Activated CD4-positive, alpha-beta T cell treated with anti-CD3 and anti-CD28 coated beads, Interleukin-2, amount 10 ng/mL, durations not matched to agents 7 days and 5 days (primary cell): ENCODE results near the gene VWF. TPM values are rescaled to one million over a fixed set of nuclear protein-coding genes. Genes with fewer than 3 reads are reported as not detected.

Experiments used
- CTCF ChIA-PET: fragments of 350-600 bp; sonication (Branson Sonifier 250); formaldehyde crosslinking; loops from one replicate; lab custom pipeline; 2021; ENCODE audit warnings: antibody characterized with exemption; lab: Charles Lee
- POLR2A ChIA-PET: fragments of 350-600 bp; sonication (Branson Sonifier 250); formaldehyde crosslinking; loops from one replicate; lab custom pipeline; 2021; ENCODE audit warnings: antibody characterized with exemption; lab: Charles Lee
- DNase-seq: peaks from one replicate; pipeline ENCODE4 v3.0.0-alpha.2; 2020
- H3K27ac Mint-ChIP-seq: one replicate; pipeline ENCODE4 v1.8.0; 2021; ENCODE audit warnings: mild to moderate bottlenecking, moderate library complexity, mixed read lengths
- H3K27me3 Mint-ChIP-seq: one replicate; pipeline ENCODE4 v1.8.0; 2021; ENCODE audit warnings: mixed read lengths
- H3K36me3 Mint-ChIP-seq: one replicate; pipeline ENCODE4 v1.8.0; 2021; ENCODE audit warnings: low read depth, mixed read lengths
- H3K4me1 Mint-ChIP-seq: one replicate; pipeline ENCODE4 v1.8.0; 2021; ENCODE audit warnings: mixed read lengths
- H3K4me3 Mint-ChIP-seq: one replicate; pipeline ENCODE4 v1.8.0; 2021; ENCODE audit warnings: mild to moderate bottlenecking, moderate library complexity, mixed read lengths
- H3K9me3 Mint-ChIP-seq: one replicate; pipeline ENCODE4 v1.8.0; 2021; ENCODE audit warnings: mixed read lengths
- total RNA-seq, 2 experiments: library from RNA; stranded (reverse); gene quantifications; one replicate each; pipeline ENCODE4 v1.2.3, GENCODE V29; 2021

Gene VWF
- total RNA-seq, 2 experiments from 2014 or later, result not detected

- H3K36me3 Mint-ChIP-seq, result no peaks in the 10 kb centered on the region
- POLR2A ChIA-PET, result no interaction called here
- H3K4me3 Mint-ChIP-seq, result no peak overlapping the region
- H3K4me1 Mint-ChIP-seq, result no peaks in the 10 kb centered on the region
- CTCF ChIA-PET, result interaction anchor here (1.8 kb wide), 1 partner anchor 68 kb away, joined by 5 read pairs; no protein-coding TSS in a partner anchor
- no peaks in the 10 kb centered on the region for H3K9me3 Mint-ChIP-seq
- no peak for DNase-seq
- H3K27me3 Mint-ChIP-seq, result peaks cover 5% of the 10 kb centered on the region
- no peak overlapping the region for H3K27ac Mint-ChIP-seq
Observed at GRCh38 chr12:5969156-5969973, 155.1 kb downstream of the VWF start.

- Mint-ChIP-seq H3K36me3 (no peaks in the 10 kb centered on the region), H3K9me3 (no peaks in the 10 kb centered on the region), H3K27me3 (peaks cover 5% of the 10 kb centered on the region), H3K4me3 (no peak overlapping the region), H3K27ac (no peak overlapping the region), H3K4me1 (no peaks in the 10 kb centered on the region)
- ChIA-PET CTCF (no interaction called here), POLR2A (no interaction called here)
- no peak for DNase-seq
Observed at GRCh38 chr12:5967645-5968415, 156.6 kb downstream of the VWF start.

GRCh38 chr12:5966486-5967095, 157.9 kb downstream of the VWF start:
- POLR2A ChIA-PET, result no interaction called here
- DNase-seq, result no peak
- Mint-ChIP-seq H3K4me1 (no peaks in the 10 kb centered on the region), H3K27ac (no peak overlapping the region), H3K9me3 (no peaks in the 10 kb centered on the region), H3K4me3 (no peak overlapping the region), H3K27me3 (peaks cover 5% of the 10 kb centered on the region), H3K36me3 (no peaks in the 10 kb centered on the region)
- CTCF ChIA-PET, result interaction anchor here (0.7 to 0.9 kb wide), 2 partner anchors 14 to 71 kb away, joined by 4 to 5 read pairs; no protein-coding TSS in a partner anchor

DNA sequence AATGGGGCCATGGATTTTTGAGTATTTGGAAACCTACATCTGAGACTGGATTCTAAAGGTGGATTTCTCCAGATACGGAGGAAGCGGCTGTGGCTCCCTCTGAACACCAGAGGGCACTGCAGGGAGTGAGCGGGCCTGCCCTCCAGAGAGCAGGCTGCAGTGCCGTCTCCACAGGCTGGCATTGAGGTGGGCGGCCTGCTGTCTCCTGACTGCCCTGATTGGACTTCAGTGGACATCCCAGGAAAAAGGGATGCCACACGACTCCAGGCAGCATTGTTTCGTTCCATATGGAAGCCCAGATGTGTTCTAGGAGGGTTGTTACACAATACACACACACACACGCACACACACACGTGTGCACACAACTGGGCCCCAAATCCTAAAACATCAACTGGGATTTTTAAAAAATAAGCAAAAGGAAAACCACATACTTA, 158.5 kb downstream of the VWF start:
- peaks cover 5% of the 10 kb centered on the region for H3K27me3 Mint-ChIP-seq
- no peaks in the 10 kb centered on the region for H3K36me3 Mint-ChIP-seq
- no peaks in the 10 kb centered on the region for H3K9me3 Mint-ChIP-seq
- peak; percentile 49 for DNase-seq
- H3K27ac Mint-ChIP-seq, result no peak overlapping the region
- no peak overlapping the region for H3K4me3 Mint-ChIP-seq
- no peaks in the 10 kb centered on the region for H3K4me1 Mint-ChIP-seq
- ChIA-PET POLR2A (no interaction called here), CTCF (interaction anchor here (0.7 to 0.9 kb wide), 3 partner anchors 23 to 222 kb away, joined by 3 to 4 read pairs (median 3); no protein-coding TSS in a partner anchor)

GRCh38 chr12:5964913-5965900, 159.3 kb downstream of the VWF start:
- Mint-ChIP-seq H3K27ac (no peak overlapping the region), H3K9me3 (no peaks in the 10 kb centered on the region), H3K4me3 (no peak overlapping the region), H3K27me3 (peaks cover 7% of the 10 kb centered on the region), H3K36me3 (no peaks in the 10 kb centered on the region), H3K4me1 (no peaks in the 10 kb centered on the region)
- DNase-seq, result no peak
- CTCF ChIA-PET, result interaction anchor here (0.7 to 0.8 kb wide), 2 partner anchors 24 to 223 kb away, joined by 3 read pairs; no protein-coding TSS in a partner anchor
- POLR2A ChIA-PET, result no interaction called here

DNA sequence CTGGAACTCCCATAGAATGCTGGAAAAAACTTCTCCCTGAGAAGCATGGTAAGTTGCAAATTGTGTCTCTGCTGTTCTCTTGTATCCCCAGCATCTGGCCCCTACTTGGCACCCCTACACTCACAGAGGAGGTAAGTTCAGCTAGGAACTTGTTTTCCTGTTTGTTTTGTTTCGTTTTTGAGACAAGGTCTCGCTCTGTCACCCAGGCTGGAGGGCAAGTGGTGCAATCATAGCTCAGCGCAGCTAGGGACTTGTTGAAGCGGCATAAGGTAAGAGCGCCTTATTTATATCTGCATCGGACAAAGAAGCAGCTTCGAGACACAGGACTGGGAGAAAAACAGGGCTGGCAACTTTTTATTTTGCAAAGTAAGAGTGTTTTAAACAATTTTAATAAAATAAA, 161.0 kb downstream of the VWF start:
- Mint-ChIP-seq H3K9me3 (no peaks in the 10 kb centered on the region), H3K36me3 (no peaks in the 10 kb centered on the region), H3K27me3 (peaks cover 9% of the 10 kb centered on the region), H3K4me1 (no peaks in the 10 kb centered on the region), H3K27ac (no peak overlapping the region), H3K4me3 (no peak overlapping the region)
- ChIA-PET CTCF (no interaction called here), POLR2A (no interaction called here)
- DNase-seq, result no peak

DNA sequence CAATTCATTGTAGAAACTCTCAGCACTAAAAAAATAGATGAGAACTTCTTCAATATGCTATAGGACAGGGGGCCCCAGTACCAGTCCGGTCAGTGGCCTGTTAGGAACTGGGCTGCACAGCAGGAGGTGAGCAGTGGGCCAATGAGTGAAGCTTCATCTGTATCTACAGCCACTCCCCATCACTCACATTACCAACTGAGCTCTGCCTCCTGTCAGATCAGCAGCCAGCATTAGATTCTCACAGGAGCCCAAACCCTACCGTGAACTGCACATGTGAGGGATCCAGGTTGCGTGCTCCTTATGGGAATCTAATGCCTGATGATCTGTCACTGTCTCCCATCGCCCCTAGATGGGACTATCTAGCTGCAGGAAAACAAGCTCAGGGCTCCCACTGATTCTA, 163.7 kb downstream of the VWF start:
- H3K27me3 Mint-ChIP-seq, result peaks cover 16% of the 10 kb centered on the region
- no peaks in the 10 kb centered on the region for H3K36me3 Mint-ChIP-seq
- H3K9me3 Mint-ChIP-seq, result no peaks in the 10 kb centered on the region
- no peak for DNase-seq
- no peaks in the 10 kb centered on the region for H3K4me1 Mint-ChIP-seq
- no peak overlapping the region for H3K27ac Mint-ChIP-seq
- POLR2A ChIA-PET, result no interaction called here
- no peak overlapping the region for H3K4me3 Mint-ChIP-seq
- CTCF ChIA-PET, result no interaction called here

- Mint-ChIP-seq H3K27me3 (peaks cover 18% of the 10 kb centered on the region), H3K9me3 (no peaks in the 10 kb centered on the region), H3K36me3 (no peaks in the 10 kb centered on the region), H3K4me3 (no peak overlapping the region), H3K27ac (no peak overlapping the region), H3K4me1 (no peaks in the 10 kb centered on the region)
- CTCF ChIA-PET, result interaction anchor here (0.6 to 0.7 kb wide), 2 partner anchors 167 to 317 kb away, joined by 3 to 4 read pairs; no protein-coding TSS in a partner anchor
- POLR2A ChIA-PET, result no interaction called here
- DNase-seq, result no peak
Observed at GRCh38 chr12:5956987-5957386, 167.5 kb downstream of the VWF start.

- no peaks in the 10 kb centered on the region for H3K36me3 Mint-ChIP-seq
- no peak overlapping the region for H3K4me3 Mint-ChIP-seq
- CTCF ChIA-PET, result no interaction called here
- POLR2A ChIA-PET, result no interaction called here
- no peak for DNase-seq
- no peak overlapping the region for H3K27ac Mint-ChIP-seq
- H3K4me1 Mint-ChIP-seq, result no peaks in the 10 kb centered on the region
- H3K27me3 Mint-ChIP-seq, result peaks cover 20% of the 10 kb centered on the region
- H3K9me3 Mint-ChIP-seq, result no peaks in the 10 kb centered on the region
Observed at GRCh38 chr12:5954661-5955060, 169.8 kb downstream of the VWF start.

- Mint-ChIP-seq H3K27me3 (peaks cover 22% of the 10 kb centered on the region), H3K4me3 (no peak overlapping the region), H3K36me3 (no peaks in the 10 kb centered on the region), H3K27ac (no peak overlapping the region), H3K9me3 (no peaks in the 10 kb centered on the region), H3K4me1 (no peaks in the 10 kb centered on the region)
- ChIA-PET POLR2A (no interaction called here), CTCF (no interaction called here)
- no peak for DNase-seq
Observed at GRCh38 chr12:5953835-5954586, 170.5 kb downstream of the VWF start.

DNA sequence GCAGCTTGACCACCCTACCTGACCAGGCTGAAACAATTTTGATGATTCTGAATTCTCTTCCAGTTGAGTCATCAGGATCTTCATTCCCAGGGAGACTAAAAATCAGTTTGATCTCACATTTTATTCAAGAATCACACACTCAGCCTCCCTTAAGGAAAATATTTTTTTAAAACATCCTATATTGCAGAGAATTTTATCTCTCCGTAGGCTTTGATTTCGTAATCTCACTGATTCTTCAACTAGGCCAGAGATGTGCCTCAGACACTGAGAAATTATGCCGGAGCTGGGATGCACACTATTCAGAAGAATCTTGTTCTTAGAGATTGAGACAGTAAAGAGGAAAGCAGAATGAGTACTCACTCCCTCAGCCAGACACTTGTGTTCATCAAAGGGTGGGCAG, 172.4 kb downstream of the VWF start:
- POLR2A ChIA-PET, result no interaction called here

More for the DNA sequence above, 172.4 kb downstream of the VWF start:
- no peak for DNase-seq
- Mint-ChIP-seq H3K27me3 (peaks cover 22% of the 10 kb centered on the region), H3K4me1 (no peaks in the 10 kb centered on the region), H3K9me3 (no peaks in the 10 kb centered on the region), H3K27ac (no peak overlapping the region), H3K36me3 (no peaks in the 10 kb centered on the region), H3K4me3 (no peak overlapping the region)
- CTCF ChIA-PET, result no interaction called here
